Ovary (tissue), 9 donors: ENCODE measurements around the gene ATP5F1E. TPM values are rescaled to one million over a fixed set of nuclear protein-coding genes. Genes with fewer than 3 reads are reported as not detected.

Source experiments
- DNase-seq, 5 donors: peaks; one replicate each; pipeline ENCODE4 v3.0.0-alpha.2; 2019 to 2020
- H3K27ac ChIP-seq, 2 donors: fragments of 200-600 bp; one replicate each; pipeline versions ENCODE4 v1.5.1 to v1.8.0; 2019 to 2022
- H3K27me3 ChIP-seq: fragments of 200-600 bp; one replicate; pipeline ENCODE4 v1.8.0; 2022
- H3K36me3 ChIP-seq: fragments of 200-600 bp; sonication (generic); one replicate; pipeline ENCODE4 v1.5.1; 2019
- H3K4me1 ChIP-seq: one replicate; pipeline ENCODE4 v1.8.1; 2013; ENCODE audit warnings: mild to moderate bottlenecking, moderate library complexity; ENCODE audit not compliant: insufficient read depth
- H3K4me3 ChIP-seq: fragments of 200-600 bp; sonication (generic); one replicate; pipeline ENCODE4 v1.5.1; 2017
- H3K9me3 ChIP-seq, 2 donors: fragments of 200-600 bp in 1 of 2; sonication (generic) in 1 of 2; one replicate each; pipeline versions ENCODE4 v1.5.1 to v1.8.1; 2013 to 2019; ENCODE audit warnings: mild to moderate bottlenecking in 1 of 2, moderate library complexity in 1 of 2
- EP300 ChIP-seq: sonication (generic); formaldehyde crosslinking; IDR thresholded peaks from one replicate; pipeline ENCODE4 v1.6.1; 2017; ENCODE audit warnings: antibody characterized with exemption
- POLR2A ChIP-seq: fragments of 450-650 bp; IDR thresholded peaks from one replicate; pipeline ENCODE4 v1.6.1; 2017; ENCODE audit warnings: antibody characterized with exemption, mild to moderate bottlenecking, moderate library complexity
- WGBS, 3 donors: extraction: QIAGEN DNeasy Blood & Tissue Kit in 1 of 3; methylation state at CpG; one replicate each; pipeline versions ENCODE4 v1.1.5 to v1.1.7; 2013 to 2017; 5-methylcytosine and 5-hydroxymethylcytosine counted together
- intact Hi-C, 4 donors: fragments of 100-400 bp; cut with DNase I; formaldehyde crosslinking; loops; one replicate each; pipeline versions ENCODE4 v1.11.0 to v1.15.1; 2022 to 2023
- polyA plus RNA-seq, 2 donors: library from polyadenylated mRNA; stranded (reverse); fragments of 200-250 nt in 1 of 2; fragments of 350-450 nt in 1 of 2; fragmentation: Illumina TruSeq in 1 of 2; extraction: RNeasy Lipid Tissue Mini Kit (QIAGEN cat#74804) in 1 of 2; gene quantifications; one replicate each; pipeline ENCODE4 v1.2.3, GENCODE V29; 2013 to 2014
- total RNA-seq, 7 donors: library from RNA; depleted of rRNA in 2 of 7; stranded (reverse); fragments of >200 nt in 2 of 7; fragmentation: NEBNext Ultra II Directional in 3 of 7; extraction: Animal tissue kit (Norgen Biotek cat#: 25700) in 3 of 7; gene quantifications; one replicate each; pipeline versions ENCODE4 v1.1.0 to v1.2.4, GENCODE V29; 2016 to 2023
- TF ChIP-seq, protein P1 (sequence below), 3 donors: fragments of 450-650 bp in 2 of 3; fragments of 200-600 bp in 1 of 3; IDR thresholded peaks; one replicate each; pipeline versions ENCODE4 v1.5.1 to v1.8.0; 2016 to 2022; ENCODE audit warnings: antibody characterized with exemption in 3 of 3, mild to moderate bottlenecking in 1 of 3
- donor health status: DM: no; HTN: no; CAD: no; lungs with moderate emphysema.
- donor health status: DM: no; HTN: no; CAD: no.
- donor health status: Bipolar disorder and iron deficiency.
- donor health status: DM: yes; HTN: yes; CAD: no.
- donor health status: DM: no; HTN: no; CAD: no.
- donor health status: DM: yes; HTN: yes; CAD: no.

ATP5F1E gene
- total and polyA plus RNA-seq, 9 donors = 23.2 to 73.1 (median 45.4) TPM

DNA sequence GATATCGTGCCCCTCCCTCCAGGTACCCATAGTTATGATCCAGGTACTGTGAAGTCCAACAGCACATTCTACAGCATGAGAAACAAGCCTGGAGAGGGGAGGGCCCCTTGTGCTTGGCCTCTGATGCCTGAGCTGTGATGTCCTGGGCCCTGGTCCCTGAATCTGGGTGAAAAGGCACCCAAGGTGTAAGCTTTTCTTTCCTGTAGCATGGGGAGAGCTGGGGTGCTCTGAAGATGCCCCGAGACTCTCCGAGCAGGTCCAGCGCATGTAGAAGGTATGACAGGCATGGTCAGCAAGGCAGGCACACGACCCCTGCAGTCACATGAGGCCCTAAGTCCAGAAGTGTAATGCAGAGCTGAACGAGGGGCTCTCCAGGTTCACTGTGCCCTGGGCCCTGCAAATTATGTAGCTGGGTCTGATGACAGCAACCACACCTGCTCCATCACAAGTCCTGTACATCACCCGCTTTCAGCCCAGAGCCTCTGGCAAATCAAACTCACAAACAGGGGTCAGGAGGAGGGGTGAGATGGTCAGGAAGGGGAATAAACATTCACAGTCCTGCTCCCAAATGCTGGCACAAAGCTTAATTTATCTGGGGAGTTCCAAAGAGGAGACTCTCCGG lies 23.3 kb downstream of the ATP5F1E start:
- Histone ChIP-seq H3K9me3 (no peaks in the 10 kb centered on the region), H3K27me3 (no peaks in the 10 kb centered on the region), H3K36me3 (no peaks in the 10 kb centered on the region), H3K27ac (no peak overlapping the region), H3K4me1 (peaks cover 10% of the 10 kb centered on the region), H3K4me3 (no peak overlapping the region)
- 85 to 91% (median 88%) methylated on average over 8 of the region's 8 CpGs for WGBS, 3 donors
- TF ChIP-seq, protein P1, sequence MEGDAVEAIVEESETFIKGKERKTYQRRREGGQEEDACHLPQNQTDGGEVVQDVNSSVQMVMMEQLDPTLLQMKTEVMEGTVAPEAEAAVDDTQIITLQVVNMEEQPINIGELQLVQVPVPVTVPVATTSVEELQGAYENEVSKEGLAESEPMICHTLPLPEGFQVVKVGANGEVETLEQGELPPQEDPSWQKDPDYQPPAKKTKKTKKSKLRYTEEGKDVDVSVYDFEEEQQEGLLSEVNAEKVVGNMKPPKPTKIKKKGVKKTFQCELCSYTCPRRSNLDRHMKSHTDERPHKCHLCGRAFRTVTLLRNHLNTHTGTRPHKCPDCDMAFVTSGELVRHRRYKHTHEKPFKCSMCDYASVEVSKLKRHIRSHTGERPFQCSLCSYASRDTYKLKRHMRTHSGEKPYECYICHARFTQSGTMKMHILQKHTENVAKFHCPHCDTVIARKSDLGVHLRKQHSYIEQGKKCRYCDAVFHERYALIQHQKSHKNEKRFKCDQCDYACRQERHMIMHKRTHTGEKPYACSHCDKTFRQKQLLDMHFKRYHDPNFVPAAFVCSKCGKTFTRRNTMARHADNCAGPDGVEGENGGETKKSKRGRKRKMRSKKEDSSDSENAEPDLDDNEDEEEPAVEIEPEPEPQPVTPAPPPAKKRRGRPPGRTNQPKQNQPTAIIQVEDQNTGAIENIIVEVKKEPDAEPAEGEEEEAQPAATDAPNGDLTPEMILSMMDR (IDR thresholded peaks at IDR 0.05) = no peak
- TF ChIP-seq POLR2A = no peak
- no peak for TF ChIP-seq EP300
- no peak for DNase-seq
- intact Hi-C loops = loop anchor here in 1 of 4 donors (10.0 kb wide), 1 partner anchor 114 kb away; no protein-coding TSS in a partner anchor

DNA sequence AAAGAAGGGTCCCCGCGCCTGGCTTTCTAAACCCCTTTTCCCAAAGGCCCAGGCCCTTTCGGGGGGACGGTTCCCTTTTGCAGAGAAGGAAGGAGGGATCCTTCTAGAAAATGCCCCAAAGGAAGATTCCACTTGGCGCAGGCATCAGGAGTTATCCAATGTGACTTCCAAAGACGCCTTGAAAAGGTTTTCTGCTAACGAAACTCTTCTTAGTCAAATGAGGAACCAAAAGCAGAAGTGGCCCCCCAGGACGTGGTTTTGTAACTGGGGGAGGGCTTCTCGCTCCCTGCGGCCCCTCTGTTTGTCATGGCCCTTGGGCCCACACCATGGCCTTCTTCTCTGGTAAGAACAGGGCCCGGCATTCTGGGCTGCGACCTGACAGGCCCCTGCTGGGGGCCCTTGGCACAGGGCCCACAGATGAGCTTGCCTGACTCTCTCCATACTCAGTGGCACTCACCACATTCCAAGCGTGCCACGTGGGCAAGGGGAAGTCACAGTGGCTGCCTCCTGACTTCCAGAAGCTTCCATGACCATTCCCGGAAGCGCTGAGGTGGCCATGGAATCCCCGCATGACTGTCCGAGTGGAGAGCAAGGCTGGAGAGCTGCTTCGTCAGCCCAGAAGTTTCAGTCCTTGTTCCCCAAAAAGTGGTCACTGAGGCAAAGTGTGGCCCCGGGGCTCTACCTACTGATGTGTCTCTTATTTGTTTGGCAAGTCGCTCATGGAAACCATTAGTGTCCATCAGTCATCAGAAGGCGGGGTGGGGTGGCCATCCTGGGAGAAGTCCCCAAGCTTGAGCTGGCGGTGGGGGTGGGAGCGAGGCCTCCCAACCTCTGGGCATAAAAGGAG lies 24.2 kb downstream of the ATP5F1E start:
- intact Hi-C loops = loop anchor here in 1 of 4 donors (10.0 kb wide), 1 partner anchor 113 kb away; no protein-coding TSS in a partner anchor
- peaks cover 10% of the 10 kb centered on the region for H3K4me1 ChIP-seq
- peak overlapping the region; percentile 53 for H3K4me3 ChIP-seq
- H3K27ac ChIP-seq = no peak overlapping the region
- no peak for TF ChIP-seq POLR2A
- no peak for DNase-seq
- 89 to 92% (median 90%) methylated on average over 24 of the region's 24 CpGs for whole genome bisulfite sequencing, 3 donors
- no peaks in the 10 kb centered on the region for H3K27me3 ChIP-seq
- H3K36me3 ChIP-seq = no peaks in the 10 kb centered on the region
- no peaks in the 10 kb centered on the region for H3K9me3 ChIP-seq

DNA sequence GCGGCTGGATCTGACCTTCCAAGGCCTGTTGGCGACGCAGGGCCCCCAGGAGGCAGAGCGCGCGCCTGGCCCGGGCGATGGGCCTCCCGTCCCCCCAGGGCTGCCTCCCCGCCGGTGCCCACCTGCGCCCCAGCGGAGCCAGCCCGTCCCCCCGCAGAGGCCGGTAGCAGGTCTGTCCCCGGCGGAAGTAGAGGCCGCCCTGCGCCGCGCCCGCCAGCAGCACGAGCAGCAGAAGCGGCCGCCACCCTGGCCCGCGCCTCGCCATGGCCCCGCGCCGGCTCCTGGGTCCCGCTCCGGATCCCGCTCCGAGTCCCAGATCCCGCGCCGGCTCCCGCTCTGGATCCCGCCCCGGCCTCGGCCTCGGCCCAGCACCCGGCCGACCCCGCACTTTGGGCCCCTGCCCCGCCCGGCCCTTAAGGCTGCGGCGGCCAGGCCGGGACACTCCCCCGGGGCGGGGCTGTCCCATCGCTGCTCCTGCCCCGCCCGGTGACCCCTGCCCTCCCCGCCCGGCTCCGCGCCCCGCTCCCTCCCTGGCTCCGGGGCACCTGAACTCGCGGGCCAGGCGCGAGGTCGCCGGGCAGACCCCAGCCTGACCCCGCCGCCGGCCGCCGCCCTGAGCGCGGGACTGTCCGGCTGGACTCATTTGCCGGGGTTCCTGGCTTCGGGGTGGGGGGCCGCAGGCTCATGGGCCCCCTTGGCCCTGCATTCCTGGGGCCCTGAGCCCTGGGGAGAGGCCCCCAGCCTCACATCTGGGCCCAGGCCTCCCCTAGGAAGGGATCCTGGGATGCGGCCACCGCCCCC lies 25.1 kb downstream of the ATP5F1E start, which contains the start of gene CTSZ:
Gene CTSZ, minus strand, starts transcription at position 391 of the 801 bp plus-strand sequence. Its CDS starts 126 bp downstream, at position 265.
- TF ChIP-seq EP300 (no peak), POLR2A (no peak)
- TF ChIP-seq, protein P1 (IDR thresholded peaks at IDR 0.05) = no peak
- H3K9me3 ChIP-seq = no peaks in the 10 kb centered on the region
- WGBS, 3 donors = 6 to 10% (median 6%) methylated on average over 33 to 82 of the region's 82 CpGs
- peak within 1 kb of the TSS; percentile 50 to 61 for H3K27ac ChIP-seq
- no peaks in the 10 kb centered on the region for H3K36me3 ChIP-seq
- H3K4me1 ChIP-seq = peaks cover 10% of the 10 kb centered on the region
- intact Hi-C loops = loop anchor here in 1 of 4 donors (10.0 kb wide), 1 partner anchor 112 kb away; no protein-coding TSS in a partner anchor
- peak within 1 kb of the TSS; percentile 53 for H3K4me3 ChIP-seq
- DNase-seq = peak; percentile 40 to 69 (median 54)
- H3K27me3 ChIP-seq = no peaks in the 10 kb centered on the region

DNA sequence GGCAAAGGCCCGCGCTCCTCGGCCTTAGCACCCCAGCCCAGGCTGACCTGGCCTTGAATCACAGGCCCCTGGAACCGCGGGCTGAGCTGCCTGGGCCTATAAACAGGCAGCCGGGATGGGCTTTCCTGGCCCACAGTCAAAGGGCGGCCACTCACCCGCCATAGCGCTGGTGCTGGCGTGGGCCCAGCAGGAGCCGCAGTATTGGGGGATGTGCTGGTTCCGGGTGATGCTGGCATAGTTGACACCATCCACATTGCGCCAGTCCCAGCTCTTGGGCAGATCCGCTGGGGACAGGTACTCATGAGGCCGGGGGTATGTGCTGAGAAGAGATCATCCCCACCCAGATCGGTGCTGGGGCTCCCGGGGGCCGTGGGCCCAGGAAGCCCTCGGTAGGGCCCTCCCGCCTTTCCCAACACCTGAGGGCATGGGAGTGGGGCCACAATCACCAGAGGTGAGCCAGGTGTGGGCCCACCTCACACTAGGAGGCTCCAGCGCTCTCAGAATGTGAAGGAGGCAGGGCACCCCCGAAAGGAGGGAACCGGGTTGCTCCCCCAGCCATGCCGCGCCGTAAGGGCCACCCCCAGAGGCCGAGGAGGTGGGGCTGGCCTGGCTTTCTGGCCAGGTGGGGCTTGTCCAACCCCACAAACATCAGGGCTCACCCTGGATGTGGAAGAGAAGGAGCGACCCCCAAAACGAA lies 25.8 kb downstream of the ATP5F1E start:
- peak overlapping the region; percentile 53 for H3K4me3 ChIP-seq
- H3K4me1 ChIP-seq = peaks cover 10% of the 10 kb centered on the region
- H3K27ac ChIP-seq = peak overlapping the region; percentile 50 to 61
- no peak for TF ChIP-seq EP300
- DNase-seq = peak in 4 of 5 donors; percentile 33 to 64 (median 58)
- H3K27me3 ChIP-seq = no peaks in the 10 kb centered on the region
- no peaks in the 10 kb centered on the region for H3K36me3 ChIP-seq
- no peaks in the 10 kb centered on the region for H3K9me3 ChIP-seq
- WGBS, 3 donors = 28 to 58% (median 29%) methylated on average over 22 to 29 of the region's 29 CpGs
- intact Hi-C loops = loop anchor here in 1 of 4 donors (10.0 kb wide), 1 partner anchor 112 kb away; no protein-coding TSS in a partner anchor
